B cell (primary cell): ENCODE data around the gene ERC2. TPM values are rescaled to one million over a fixed set of nuclear protein-coding genes. Genes with fewer than 3 reads are reported as not detected.

Experiments
- ATAC-seq: fragments of 200-7000 bp; cut with Tn5 transposase; one replicate; pipeline ENCODE4 v1.10.0; 2021; ENCODE audit warnings: low read depth, mild to moderate bottlenecking, moderate number of reproducible peaks, moderate library complexity
- CTCF ChIA-PET: fragments of 350-600 bp; sonication (Branson Sonifier 250); formaldehyde crosslinking; loops from one replicate; lab custom pipeline; 2021; ENCODE audit warnings: antibody characterized with exemption, inconsistent platforms; lab: Charles Lee
- POLR2A ChIA-PET: fragments of 350-600 bp; sonication (Branson Sonifier 250); formaldehyde crosslinking; loops from one replicate; lab custom pipeline; 2021; ENCODE audit warnings: antibody characterized with exemption; lab: Charles Lee
- DNase-seq: peaks from one replicate; pipeline ENCODE4 v3.0.0; 2013
- H2AFZ ChIP-seq: 2 replicates; pipeline ENCODE4 v1.6.1; 2012; ENCODE audit warnings: mild to moderate bottlenecking, low read depth, low read length; ENCODE audit not compliant: insufficient read depth, poor library complexity, severe bottlenecking
- H3K27ac ChIP-seq, 2 donors: 1 replicate in 1 of 2; 2 replicates in 1 of 2; pipeline ENCODE4 v1.5.1; 2012 to 2013; ENCODE audit warnings: low read length in 2 of 2, mild to moderate bottlenecking in 2 of 2, moderate library complexity in 1 of 2
- H3K27me3 ChIP-seq, 4 experiments: fragments of 200-600 bp in 1 of 4; sonication (generic) in 1 of 4; replicated peaks in 1 of 4; 1 replicate in 2 of 4; 2 replicates in 2 of 4; pipeline versions ENCODE4 v1.6.1 to v1.7.0; 2013 to 2016; ENCODE audit warnings: low read length in 3 of 4, mild to moderate bottlenecking in 2 of 4, mixed read lengths in 1 of 4, moderate library complexity in 1 of 4; ENCODE audit not compliant: insufficient read depth in 4 of 4, control insufficient read depth in 3 of 4; ENCODE audit errors: control extremely low read depth in 1 of 4
- H3K36me3 ChIP-seq, 2 experiments: replicated peaks in 1 of 2; 1 replicate in 1 of 2; 2 replicates in 1 of 2; pipeline versions ENCODE4 v1.6.1 to v1.7.1; 2013; ENCODE audit warnings: low read length in 1 of 2; ENCODE audit not compliant: insufficient read depth in 2 of 2, control insufficient read depth in 1 of 2; ENCODE audit errors: control extremely low read depth in 1 of 2, extremely low read depth in 1 of 2
- H3K4me1 ChIP-seq, 2 donors: fragments of 200-600 bp in 1 of 2; sonication (generic) in 1 of 2; 1 replicate in 1 of 2; 2 replicates in 1 of 2; pipeline versions ENCODE4 v1.5.1 to v1.6.1; 2013 to 2017; ENCODE audit warnings: low read length in 2 of 2; ENCODE audit not compliant: control insufficient read depth in 2 of 2, insufficient read depth in 2 of 2
- H3K4me2 ChIP-seq: replicated peaks from 2 replicates; pipeline ENCODE3; 2012; ENCODE audit warnings: mild to moderate bottlenecking, low read depth, low read length; ENCODE audit not compliant: poor library complexity, severe bottlenecking
- H3K4me3 ChIP-seq, 5 experiments: fragments of 200-600 bp in 1 of 5; sonication (generic) in 1 of 5; 1 replicate in 3 of 5; 2 replicates in 2 of 5; pipeline versions ENCODE4 v1.5.1 to v1.7.0; 2011 to 2016; ENCODE audit warnings: low read length in 4 of 5, mild to moderate bottlenecking in 4 of 5, low read depth in 2 of 5, control low read depth in 1 of 5, moderate library complexity in 1 of 5; ENCODE audit not compliant: insufficient read depth in 1 of 5; ENCODE audit errors: control extremely low read depth in 1 of 5, extremely low read depth in 1 of 5
- H3K79me2 ChIP-seq: fragments of 200-600 bp; sonication (generic); one replicate; pipeline ENCODE4 v1.6.0; 2016; ENCODE audit warnings: low read length; ENCODE audit not compliant: control insufficient read depth, insufficient read depth
- H3K9ac ChIP-seq: fragments of 200-600 bp; sonication (generic); 2 replicates; pipeline ENCODE4 v1.6.1; 2017; ENCODE audit warnings: mild to moderate bottlenecking, low read length, moderate library complexity
- H3K9me3 ChIP-seq, 3 donors: one replicate each; pipeline versions ENCODE4 v1.6.1 to v1.7.1; 2013; ENCODE audit warnings: low read length in 2 of 3; ENCODE audit not compliant: control insufficient read depth in 2 of 3, insufficient read depth in 1 of 3; ENCODE audit errors: control extremely low read depth in 1 of 3
- H4K20me1 ChIP-seq: 2 replicates; pipeline ENCODE4 v1.6.0; 2012; ENCODE audit warnings: mild to moderate bottlenecking, low read length; ENCODE audit not compliant: insufficient read depth, control insufficient read depth, poor library complexity, severe bottlenecking
- H3K27ac Mint-ChIP-seq: one replicate; pipeline ENCODE4 v1.8.0; 2021; ENCODE audit warnings: mixed read lengths
- H3K27me3 Mint-ChIP-seq: one replicate; pipeline ENCODE4 v1.8.0; 2021; ENCODE audit warnings: mixed read lengths
- H3K4me1 Mint-ChIP-seq: one replicate; pipeline ENCODE4 v1.8.0; 2021; ENCODE audit warnings: mixed read lengths
- H3K4me3 Mint-ChIP-seq: one replicate; pipeline ENCODE4 v1.8.0; 2021; ENCODE audit warnings: mixed read lengths
- H3K9me3 Mint-ChIP-seq: one replicate; pipeline ENCODE4 v1.8.0; 2022; ENCODE audit warnings: mixed read lengths; ENCODE audit not compliant: insufficient read depth
- EZH2 ChIP-seq: IDR thresholded peaks from 2 replicates; pipeline ENCODE4 v1.6.1; 2012; ENCODE audit warnings: borderline replicate concordance, low read depth, mild to moderate bottlenecking, moderate library complexity, low read length; ENCODE audit not compliant: insufficient read depth, poor library complexity, severe bottlenecking
- WGBS: methylation state at CpG from one replicate; pipeline ENCODE4 v1.1.5; 2013; ENCODE audit warnings: missing lambda C conversion rate; ENCODE audit not compliant: insufficient coverage; 5-methylcytosine and 5-hydroxymethylcytosine counted together
- intact Hi-C: fragments of 100-400 bp; cut with micrococcal nuclease; formaldehyde crosslinking; loops from one replicate; pipeline ENCODE4 v1.10.0; 2022
- polyA plus RNA-seq: library from polyadenylated mRNA; depleted of rRNA; stranded (reverse); fragments of >200 nt; gene quantifications from 2 replicates; pipeline ENCODE4 v1.2.3, GENCODE V29; 2012
- total RNA-seq, 2 donors: library from RNA; stranded (reverse); fragments of 120-200 nt in 1 of 2; gene quantifications; 1 replicate in 1 of 2; 2 replicates in 1 of 2; pipeline versions ENCODE4 v1.2.3 to v1.2.4, GENCODE V29; 2013 to 2022
- TF ChIP-seq, protein P1 (sequence below): fragments of 200-600 bp; IDR thresholded peaks from one replicate; pipeline ENCODE4 v1.8.0; 2022; ENCODE audit warnings: antibody characterized with exemption, mild to moderate bottlenecking

The ERC2 gene
- total and polyA plus RNA-seq, 2 donors (not counting 1 experiment from before 2014, with no cell fraction given) = not detected

- TF ChIP-seq EZH2 = no peak
- TF ChIP-seq, protein P1, sequence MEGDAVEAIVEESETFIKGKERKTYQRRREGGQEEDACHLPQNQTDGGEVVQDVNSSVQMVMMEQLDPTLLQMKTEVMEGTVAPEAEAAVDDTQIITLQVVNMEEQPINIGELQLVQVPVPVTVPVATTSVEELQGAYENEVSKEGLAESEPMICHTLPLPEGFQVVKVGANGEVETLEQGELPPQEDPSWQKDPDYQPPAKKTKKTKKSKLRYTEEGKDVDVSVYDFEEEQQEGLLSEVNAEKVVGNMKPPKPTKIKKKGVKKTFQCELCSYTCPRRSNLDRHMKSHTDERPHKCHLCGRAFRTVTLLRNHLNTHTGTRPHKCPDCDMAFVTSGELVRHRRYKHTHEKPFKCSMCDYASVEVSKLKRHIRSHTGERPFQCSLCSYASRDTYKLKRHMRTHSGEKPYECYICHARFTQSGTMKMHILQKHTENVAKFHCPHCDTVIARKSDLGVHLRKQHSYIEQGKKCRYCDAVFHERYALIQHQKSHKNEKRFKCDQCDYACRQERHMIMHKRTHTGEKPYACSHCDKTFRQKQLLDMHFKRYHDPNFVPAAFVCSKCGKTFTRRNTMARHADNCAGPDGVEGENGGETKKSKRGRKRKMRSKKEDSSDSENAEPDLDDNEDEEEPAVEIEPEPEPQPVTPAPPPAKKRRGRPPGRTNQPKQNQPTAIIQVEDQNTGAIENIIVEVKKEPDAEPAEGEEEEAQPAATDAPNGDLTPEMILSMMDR = no peak
- POLR2A ChIA-PET = no interaction called here
These were observed 742.4 kb downstream of the ERC2 start for GRCh38 chr3:55725681-55726500.

DNA sequence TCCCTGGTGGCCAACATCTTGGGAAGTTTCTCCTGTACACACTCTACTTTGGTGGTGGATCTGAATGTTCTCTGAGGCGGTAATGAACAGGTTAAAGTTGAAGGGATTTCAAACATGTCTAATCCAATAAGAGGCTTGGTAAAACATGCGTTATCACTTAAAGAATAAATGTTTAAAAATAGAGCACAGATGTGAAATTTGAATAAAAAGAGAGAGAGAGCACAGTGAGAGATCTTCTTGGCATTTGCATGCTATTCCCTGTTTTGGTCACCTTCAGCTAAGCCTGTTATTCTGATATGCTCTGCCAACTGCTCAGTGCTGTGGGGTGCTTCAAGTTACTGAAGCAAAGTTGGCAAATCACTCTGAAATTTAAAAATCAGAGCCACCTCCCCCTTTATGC lies 743.4 kb downstream of the ERC2 start:
- no peaks in the 10 kb centered on the region for H4K20me1 ChIP-seq
- ATAC-seq = no peak
- intact Hi-C loops = no loop called here
- Mint-ChIP-seq H3K4me1 (peaks cover 18% of the 10 kb centered on the region), H3K9me3 (no peaks in the 10 kb centered on the region), H3K4me3 (no peak overlapping the region), H3K27me3 (no peaks in the 10 kb centered on the region), H3K27ac (no peak overlapping the region)
- H3K27ac ChIP-seq = no peak overlapping the region
- CTCF ChIA-PET = no interaction called here
- H3K36me3 ChIP-seq = no peaks in the 10 kb centered on the region
- no peak overlapping the region for H3K4me3 ChIP-seq
- no peak for DNase-seq
- POLR2A ChIA-PET = no interaction called here
- H2AFZ ChIP-seq = no peak overlapping the region
- H3K4me1 ChIP-seq = no peaks in the 10 kb centered on the region
- H3K4me2 ChIP-seq = no peak overlapping the region
- WGBS = no CpG with 5 or more reads among the region's 2 CpGs
- H3K79me2 ChIP-seq = no peaks in the 10 kb centered on the region
- H3K9ac ChIP-seq = no peak overlapping the region
- H3K27me3 ChIP-seq = no peaks in the 10 kb centered on the region
- no peaks in the 10 kb centered on the region for H3K9me3 ChIP-seq
- TF ChIP-seq EZH2 = no peak
- TF ChIP-seq, protein P1 = no peak

More at GRCh38 chr3:55725681-55726500, 742.4 kb downstream of the ERC2 start:
- intact Hi-C loops = no loop called here
- Histone ChIP-seq H3K4me3 (no peak overlapping the region), H2AFZ (no peak overlapping the region), H4K20me1 (no peaks in the 10 kb centered on the region), H3K36me3 (no peaks in the 10 kb centered on the region), H3K27ac (no peak overlapping the region), H3K9ac (no peak overlapping the region), H3K4me2 (no peak overlapping the region), H3K79me2 (no peaks in the 10 kb centered on the region), H3K4me1 (no peaks in the 10 kb centered on the region), H3K27me3 (no peaks in the 10 kb centered on the region), H3K9me3 (no peaks in the 10 kb centered on the region)
- H3K27me3 Mint-ChIP-seq = no peaks in the 10 kb centered on the region
- CTCF ChIA-PET = no interaction called here
- 53% methylated on average over 3 of the region's 3 CpGs for WGBS
- no peak for DNase-seq
- no peak for ATAC-seq
- H3K9me3 Mint-ChIP-seq = no peaks in the 10 kb centered on the region
- no peak overlapping the region for H3K27ac Mint-ChIP-seq
- peaks cover 18% of the 10 kb centered on the region for H3K4me1 Mint-ChIP-seq
- no peak overlapping the region for H3K4me3 Mint-ChIP-seq
